Measurements from ENCODE around the gene GNB1L. TPM values are rescaled to one million over a fixed set of nuclear protein-coding genes. Genes with fewer than 3 reads are reported as not detected.

The GNB1L gene
- total and polyA plus RNA-seq, 10 of the 15 experiments (the other 5 are each of a cell fraction or from before 2014, with no cell fraction given), result 0.21 to 19.4 (median 6.8) TPM

GRCh38 chr22:19775496-19776325, 79.0 kb downstream of the GNB1L start:
- Histone ChIP-seq H3K4me3 (no peak overlapping the region), H3K79me2 (ENCODE audit: control insufficient read depth, insufficient read depth, low read length) (no peaks in the 10 kb centered on the region), H3K9me3 (replicated peaks; ENCODE audit: control insufficient read depth, insufficient read depth, low read length) (no peaks in the 10 kb centered on the region), H3K4me2 (ENCODE audit: control insufficient read depth, insufficient read depth) (no peak overlapping the region), H3K36me3 (ENCODE audit: control insufficient read depth in 2 of 2, insufficient read depth in 2 of 2, low read length in 1 of 2) (no peaks in the 10 kb centered on the region), H3K4me1 (ENCODE audit: control insufficient read depth, insufficient read depth, low read length) (peaks cover 9% of the 10 kb centered on the region), H3K27me3 (replicated peaks in 1 of 2; ENCODE audit: control insufficient read depth in 2 of 2, insufficient read depth in 2 of 2, low read length in 1 of 2) (peaks cover 0 to under 1% of the 10 kb centered on the region in 2 experiments; a peak in 2 of 4 replicates), H4K20me1 (ENCODE audit: control insufficient read depth, insufficient read depth) (no peaks in the 10 kb centered on the region; the same call in 1 of the 2 replicates), H3K9ac (ENCODE audit: control insufficient read depth, insufficient read depth, low read length) (no peak overlapping the region), H3K27ac (ENCODE audit: control insufficient read depth, insufficient read depth) (no peak overlapping the region), H2AFZ (ENCODE audit: control insufficient read depth, low read depth, low read length) (no peak overlapping the region)
- CTCF ChIA-PET, result interaction anchor here (1.1 to 1.3 kb wide), 2 partner anchors 16 to 134 kb away, joined by 3 to 5 read pairs; no protein-coding TSS in a partner anchor
- in situ Hi-C loops (cut with MboI) (no loop called here), intact Hi-C loops (cut with micrococcal nuclease; ENCODE audit: unreplicated experiment) (no loop called here)
- 37% methylated on average over 24 of the region's 24 CpGs for WGBS (ENCODE audit: insufficient coverage, insufficient replicate concordance, low lambda C conversion rate, missing lambda C conversion rate)
- no peak for DNase-seq (ENCODE audit: low read depth, low spot score)
- peak; percentile 35 for ATAC-seq
- SMC1A ChIA-PET (ENCODE audit: uncharacterized antibody, unreplicated experiment), result no interaction called here
- POLR2A ChIA-PET, result interaction anchor here (1.2 kb wide), 1 partner anchor 80 kb away, joined by 4 read pairs; no protein-coding TSS in a partner anchor
- BruUV-seq (replicated peaks), result no TSS peak
- RAD21 ChIA-PET (ENCODE audit: unreplicated experiment), result interaction anchor here (0.6 to 1.1 kb wide), 3 partner anchors 13 to 166 kb away, joined by 3 read pairs; partner anchors contain the start of genes COMT and TXNRD2
- FAIRE-seq, result no peak
- TF ChIP-seq CBX3 (IDR thresholded peaks at IDR 0.05; ENCODE audit: borderline replicate concordance, low read depth) (no peak), ZZZ3 (IDR thresholded peaks at IDR 0.05; ENCODE audit: control insufficient read depth, insufficient read length, low read depth) (no peak), BACH1 (IDR thresholded peaks at IDR 0.05; ENCODE audit: borderline replicate concordance) (no peak), GATAD2B (conservative IDR thresholded peaks at IDR 0.05; ENCODE audit: low read depth) (0 out of 2 replicates have a peak, but pooled peaks have one; percentile 28), USF2 (IDR thresholded peaks at IDR 0.05; ENCODE audit: borderline replicate concordance, low read depth, low read length) (no peak), HDAC2 (IDR thresholded peaks at IDR 0.05) (no peak), NR2F1 (conservative IDR thresholded peaks at IDR 0.05) (peak; percentile 45; the same call in 1 of the 2 replicates), RB1 (IDR thresholded peaks at IDR 0.05; ENCODE audit: borderline replicate concordance) (no peak), MEF2B (IDR thresholded peaks at IDR 0.05; ENCODE audit: partially characterized antibody, poor library complexity, severe bottlenecking) (peak; percentile 67), CEBPB (IDR thresholded peaks at IDR 0.05; ENCODE audit: borderline replicate concordance in 1 of 2, low read depth in 2 of 2, low read length in 2 of 2) (no peak), E2F8 (IDR thresholded peaks at IDR 0.05; ENCODE audit: low read depth, partially characterized antibody) (no peak), IKZF1 (conservative IDR thresholded peaks at IDR 0.05) (peak; percentile 37; the same call in 1 of the 2 replicates), MXI1 (IDR thresholded peaks at IDR 0.05; ENCODE audit: low read depth, low read length) (no peak), YY1 (IDR thresholded peaks at IDR 0.05; ENCODE audit: low read depth, low read length) (no peak), PAX5 (IDR thresholded peaks at IDR 0.05; ENCODE audit: borderline replicate concordance, low read depth, low read length) (0 out of 2 replicates have a peak, but pooled peaks have one; percentile 26), BHLHE40 (IDR thresholded peaks at IDR 0.05; ENCODE audit: borderline replicate concordance in 1 of 2, low read depth in 2 of 2, low read length in 1 of 2) (0 out of 4 replicates have a peak, but pooled peaks of 1 of the 2 experiments have one; percentile 13), HDAC6 (IDR thresholded peaks at IDR 0.05; ENCODE audit: unreplicated experiment) (no peak)

All from GM12878 (cell line).